ENCODE data around the gene MATN3. TPM values are rescaled to one million over a fixed set of nuclear protein-coding genes. Genes with fewer than 3 reads are reported as not detected.
A peak's percentile ranks its signal among the peaks of the same experiment; 100 is the strongest.

Gene MATN3
- 0.17 TPM for polyA plus RNA-seq (2012; ENCODE audit: insufficient read depth, insufficient read length, low read depth)

GRCh38 chr2:20012282-20013125 lies at the start of gene MATN3:
Gene MATN3, minus strand, starts transcription at chr2:20012668. Its CDS starts 37 bp downstream, at chr2:20012631.
- Histone ChIP-seq H3K36me3 (no peaks in the 10 kb centered on the region), H3K4me3 (ENCODE audit: low read depth, low read length) (peak within 1 kb of the TSS; percentile 46), H3K4me1 (no peaks in the 10 kb centered on the region), H3K27me3 (peaks cover 16% of the 10 kb centered on the region), H3K9me3 (no peaks in the 10 kb centered on the region)
- TF ChIP-seq CTCF (IDR thresholded peaks at IDR 0.05; ENCODE audit: low read depth, low read length) = no peak
- no peak for DNase-seq

GRCh38 chr2:20061940-20062339 lies 49.5 kb upstream of the MATN3 start:
- DNase-seq = no peak
- no peak for TF ChIP-seq CTCF (IDR thresholded peaks at IDR 0.05; ENCODE audit: low read depth, low read length)
- H3K4me1 ChIP-seq = peaks cover 15% of the 10 kb centered on the region

GRCh38 chr2:20061476-20061875 lies 49.0 kb upstream of the MATN3 start:
- no peak for DNase-seq
- H3K4me3 ChIP-seq (ENCODE audit: low read depth, low read length) = no peak overlapping the region
- H3K4me1 ChIP-seq = peaks cover 13% of the 10 kb centered on the region
- TF ChIP-seq CTCF (IDR thresholded peaks at IDR 0.05; ENCODE audit: low read depth, low read length) = no peak
- no peaks in the 10 kb centered on the region for H3K27me3 ChIP-seq
- H3K9me3 ChIP-seq = no peaks in the 10 kb centered on the region
- no peaks in the 10 kb centered on the region for H3K36me3 ChIP-seq

More at GRCh38 chr2:20061940-20062339, 49.5 kb upstream of the MATN3 start:
- Histone ChIP-seq H3K9me3 (no peaks in the 10 kb centered on the region), H3K4me3 (ENCODE audit: low read depth, low read length) (no peak overlapping the region), H3K27me3 (no peaks in the 10 kb centered on the region), H3K36me3 (no peaks in the 10 kb centered on the region)

- Histone ChIP-seq H3K27me3 (no peaks in the 10 kb centered on the region), H3K4me1 (no peaks in the 10 kb centered on the region), H3K36me3 (no peaks in the 10 kb centered on the region), H3K4me3 (ENCODE audit: low read depth, low read length) (no peak overlapping the region), H3K9me3 (no peaks in the 10 kb centered on the region)
- no peak for TF ChIP-seq CTCF (IDR thresholded peaks at IDR 0.05; ENCODE audit: low read depth, low read length)
- no peak for DNase-seq
These were observed 47.6 kb upstream of the MATN3 start for GRCh38 chr2:20060106-20060505.

GRCh38 chr2:20057268-20057667 lies 44.8 kb upstream of the MATN3 start:
- Histone ChIP-seq H3K27me3 (no peaks in the 10 kb centered on the region), H3K4me3 (ENCODE audit: low read depth, low read length) (no peak overlapping the region), H3K9me3 (no peaks in the 10 kb centered on the region), H3K4me1 (no peaks in the 10 kb centered on the region), H3K36me3 (no peaks in the 10 kb centered on the region)
- no peak for TF ChIP-seq CTCF (IDR thresholded peaks at IDR 0.05; ENCODE audit: low read depth, low read length)
- DNase-seq = no peak

GRCh38 chr2:20054931-20055330 lies 42.5 kb upstream of the MATN3 start:
- no peak for DNase-seq

More at GRCh38 chr2:20054931-20055330, 42.5 kb upstream of the MATN3 start:
- Histone ChIP-seq H3K36me3 (no peaks in the 10 kb centered on the region), H3K27me3 (no peaks in the 10 kb centered on the region), H3K4me1 (no peaks in the 10 kb centered on the region), H3K9me3 (no peaks in the 10 kb centered on the region), H3K4me3 (ENCODE audit: low read depth, low read length) (no peak overlapping the region)
- no peak for TF ChIP-seq CTCF (IDR thresholded peaks at IDR 0.05; ENCODE audit: low read depth, low read length)
